Measurements from ENCODE around the gene SRL.
A peak's percentile ranks its signal among the peaks of the same experiment; 100 is the strongest.
"Not testable (repeated sequence)": the region's sequence is repeated elsewhere in the genome, so short reads cannot be mapped to it uniquely, and the experiment has no call there.

SRL gene

GRCh38 chr16:4260360-4260759, 18.5 kb upstream of the SRL start:
- ATAC-seq = no peak

GRCh38 chr16:4257646-4258556, 16.0 kb upstream of the SRL start:
- ATAC-seq = no peak

- ATAC-seq = peak; percentile 96 to 98
Measured at GRCh38 chr16:4253394-4254150, 11.7 kb upstream of the SRL start.

- not testable (repeated sequence) for ATAC-seq
Measured at GRCh38 chr16:4253012-4253393, 11.1 kb upstream of the SRL start.

GRCh38 chr16:4249530-4250308, 7.8 kb upstream of the SRL start:
- ATAC-seq = no peak

GRCh38 chr16:4247460-4247784, 5.5 kb upstream of the SRL start:
- ATAC-seq = no peak

- ATAC-seq = no peak
Measured at GRCh38 chr16:4246777-4247459, 5.0 kb upstream of the SRL start.

GRCh38 chr16:4245077-4245791, 3.4 kb upstream of the SRL start:
- ATAC-seq = no peak

- ATAC-seq = no peak
Measured at GRCh38 chr16:4244254-4245076, 2.6 kb upstream of the SRL start.

GRCh38 chr16:4241258-4241927, 487 bp downstream of the SRL start:
- ATAC-seq = no peak

- ATAC-seq = no peak
Measured at GRCh38 chr16:4240624-4241023, 1.3 kb downstream of the SRL start.

- ATAC-seq = no peak
Measured at GRCh38 chr16:4239682-4240175, 2.2 kb downstream of the SRL start.

GRCh38 chr16:4239020-4239419, 2.9 kb downstream of the SRL start:
- ATAC-seq = no peak

GRCh38 chr16:4233431-4233830, 8.4 kb downstream of the SRL start:
- no peak for ATAC-seq

GRCh38 chr16:4232541-4233386, 9.1 kb downstream of the SRL start:
- no peak for ATAC-seq

- ATAC-seq = no peak
Measured at GRCh38 chr16:4231886-4232285, 10.0 kb downstream of the SRL start.

GRCh38 chr16:4231367-4231766, 10.5 kb downstream of the SRL start:
- ATAC-seq = no peak

GRCh38 chr16:4227040-4227332, 14.9 kb downstream of the SRL start:
- no peak for ATAC-seq

- no peak for ATAC-seq
Measured at GRCh38 chr16:4226251-4227039, 15.4 kb downstream of the SRL start.

All from activated CD4-positive, CD25-positive, alpha-beta regulatory T cell treated with anti-CD3 and anti-CD28 coated beads, Interleukin-2, amount 50 U/mL, for 24 hours (primary cell).